ENCODE data around the gene SMAD9.

DNA sequence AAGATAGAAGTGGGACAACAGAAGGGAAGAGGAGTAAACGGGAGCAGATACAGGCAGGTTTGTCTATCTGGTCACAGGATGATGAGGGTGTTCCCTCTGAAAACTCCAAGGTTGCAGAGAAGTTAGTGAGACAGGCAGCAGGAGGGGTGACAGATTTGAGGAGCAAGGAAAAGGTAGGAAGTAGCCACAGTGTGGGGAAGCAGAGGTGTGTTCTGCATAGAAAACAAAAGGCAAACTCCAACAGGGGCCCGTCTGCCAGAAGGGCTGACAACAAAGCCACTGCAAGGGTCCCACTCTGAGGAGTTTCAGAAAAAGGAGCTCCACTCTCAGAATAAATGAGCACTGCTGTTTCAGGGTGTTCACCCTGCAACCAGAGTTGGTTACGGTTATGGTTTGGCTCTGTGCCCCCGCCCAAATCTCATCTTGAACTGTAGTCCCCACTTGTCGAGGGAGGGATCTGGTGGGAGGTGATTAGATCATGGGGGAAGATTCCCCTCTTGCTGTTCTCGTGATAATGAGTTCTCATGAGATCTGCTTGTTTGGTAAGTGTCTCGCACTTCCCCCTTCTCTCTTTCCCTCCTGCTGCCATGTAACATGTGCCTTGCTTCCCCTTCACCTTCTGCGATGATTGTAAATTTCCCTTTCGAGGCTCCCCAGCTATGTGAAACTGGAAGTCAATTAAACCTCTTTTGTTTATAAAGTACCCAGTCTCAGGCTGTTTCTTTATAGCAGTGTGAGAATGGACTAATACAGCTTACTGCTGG, 32.1 kb downstream of the SMAD9 start:
- TF ChIP-seq, protein P1, sequence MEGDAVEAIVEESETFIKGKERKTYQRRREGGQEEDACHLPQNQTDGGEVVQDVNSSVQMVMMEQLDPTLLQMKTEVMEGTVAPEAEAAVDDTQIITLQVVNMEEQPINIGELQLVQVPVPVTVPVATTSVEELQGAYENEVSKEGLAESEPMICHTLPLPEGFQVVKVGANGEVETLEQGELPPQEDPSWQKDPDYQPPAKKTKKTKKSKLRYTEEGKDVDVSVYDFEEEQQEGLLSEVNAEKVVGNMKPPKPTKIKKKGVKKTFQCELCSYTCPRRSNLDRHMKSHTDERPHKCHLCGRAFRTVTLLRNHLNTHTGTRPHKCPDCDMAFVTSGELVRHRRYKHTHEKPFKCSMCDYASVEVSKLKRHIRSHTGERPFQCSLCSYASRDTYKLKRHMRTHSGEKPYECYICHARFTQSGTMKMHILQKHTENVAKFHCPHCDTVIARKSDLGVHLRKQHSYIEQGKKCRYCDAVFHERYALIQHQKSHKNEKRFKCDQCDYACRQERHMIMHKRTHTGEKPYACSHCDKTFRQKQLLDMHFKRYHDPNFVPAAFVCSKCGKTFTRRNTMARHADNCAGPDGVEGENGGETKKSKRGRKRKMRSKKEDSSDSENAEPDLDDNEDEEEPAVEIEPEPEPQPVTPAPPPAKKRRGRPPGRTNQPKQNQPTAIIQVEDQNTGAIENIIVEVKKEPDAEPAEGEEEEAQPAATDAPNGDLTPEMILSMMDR (IDR thresholded peaks at IDR 0.05) = no peak
- TF ChIP-seq POLR2A (IDR thresholded peaks at IDR 0.05) = no peak

Measured in right lobe of liver (tissue), 4 donors.